ENCODE data around the gene BAMBI.

The BAMBI gene

DNA sequence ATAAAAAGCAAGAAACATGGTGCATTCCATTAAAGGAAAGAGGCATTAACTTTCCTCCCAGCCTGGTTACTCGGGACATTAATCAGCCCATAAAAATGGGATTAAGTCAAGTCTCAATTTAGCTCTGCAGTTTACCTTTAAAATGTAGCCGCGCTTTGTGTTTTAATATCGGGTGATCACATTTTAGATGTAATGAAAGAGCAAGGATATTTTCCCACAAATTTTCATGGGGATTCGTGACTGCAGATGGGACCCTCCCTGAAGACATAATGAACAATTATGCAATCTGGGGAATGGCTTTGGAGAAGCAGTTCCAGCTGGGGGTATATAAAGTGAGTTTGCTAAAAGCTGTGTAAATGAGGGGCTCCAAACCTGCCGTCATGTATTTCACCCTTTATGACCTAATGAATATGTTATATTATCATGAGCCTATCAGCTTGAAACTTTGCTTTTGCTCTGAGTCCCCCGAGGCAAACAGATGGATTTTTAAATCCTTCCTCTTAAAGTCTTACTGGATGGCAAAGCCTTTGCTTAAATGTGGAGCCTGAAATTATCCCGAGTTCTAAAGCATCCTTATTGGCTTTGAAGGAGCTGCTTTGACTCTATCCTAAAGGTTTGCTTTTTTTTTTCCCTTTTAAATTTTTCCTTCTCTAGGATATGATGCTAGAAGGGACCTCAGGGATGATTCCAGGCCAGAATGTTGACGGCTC lies 31.8 kb downstream of the BAMBI start:
- DNase-seq (ENCODE audit: low read depth) = no peak
- H3K4me3 ChIP-seq (ENCODE audit: low read depth, low read length) = no peak overlapping the region
- TF ChIP-seq, protein P1, sequence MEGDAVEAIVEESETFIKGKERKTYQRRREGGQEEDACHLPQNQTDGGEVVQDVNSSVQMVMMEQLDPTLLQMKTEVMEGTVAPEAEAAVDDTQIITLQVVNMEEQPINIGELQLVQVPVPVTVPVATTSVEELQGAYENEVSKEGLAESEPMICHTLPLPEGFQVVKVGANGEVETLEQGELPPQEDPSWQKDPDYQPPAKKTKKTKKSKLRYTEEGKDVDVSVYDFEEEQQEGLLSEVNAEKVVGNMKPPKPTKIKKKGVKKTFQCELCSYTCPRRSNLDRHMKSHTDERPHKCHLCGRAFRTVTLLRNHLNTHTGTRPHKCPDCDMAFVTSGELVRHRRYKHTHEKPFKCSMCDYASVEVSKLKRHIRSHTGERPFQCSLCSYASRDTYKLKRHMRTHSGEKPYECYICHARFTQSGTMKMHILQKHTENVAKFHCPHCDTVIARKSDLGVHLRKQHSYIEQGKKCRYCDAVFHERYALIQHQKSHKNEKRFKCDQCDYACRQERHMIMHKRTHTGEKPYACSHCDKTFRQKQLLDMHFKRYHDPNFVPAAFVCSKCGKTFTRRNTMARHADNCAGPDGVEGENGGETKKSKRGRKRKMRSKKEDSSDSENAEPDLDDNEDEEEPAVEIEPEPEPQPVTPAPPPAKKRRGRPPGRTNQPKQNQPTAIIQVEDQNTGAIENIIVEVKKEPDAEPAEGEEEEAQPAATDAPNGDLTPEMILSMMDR (IDR thresholded peaks at IDR 0.05; ENCODE audit: low read depth, low read length, missing control alignments) = no peak

DNA sequence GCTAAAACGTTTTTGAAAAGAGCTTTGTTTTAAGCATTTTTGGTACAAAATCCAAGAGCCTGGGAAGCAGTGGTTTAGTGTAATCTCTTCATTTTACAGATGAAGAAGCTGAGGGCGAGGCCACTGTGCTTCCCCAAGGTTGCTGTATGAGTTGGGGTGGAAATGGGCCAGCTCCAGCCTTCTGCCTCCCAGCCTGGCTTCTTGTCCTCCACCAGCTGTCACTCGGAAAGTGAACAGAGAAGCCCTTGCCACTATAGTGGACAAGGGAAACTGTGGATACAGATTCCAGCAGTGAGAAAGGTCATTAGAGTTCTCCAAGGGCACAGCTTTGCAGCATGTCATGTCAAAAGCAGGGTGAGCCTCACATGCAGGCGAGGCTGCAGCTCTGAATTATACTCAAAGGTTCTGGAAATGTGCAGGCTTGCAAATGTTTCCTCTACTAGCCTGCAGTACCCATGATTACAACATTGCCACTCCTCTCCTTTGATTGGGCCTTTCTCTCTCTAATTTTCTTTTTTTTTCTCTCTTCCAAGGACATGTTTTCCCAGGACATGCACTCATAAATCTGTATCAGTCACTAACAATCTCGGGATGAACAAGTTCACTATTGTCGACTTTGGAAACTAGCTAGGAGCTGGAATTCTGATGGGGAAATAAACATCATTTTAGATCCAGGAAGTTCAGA lies 33.0 kb downstream of the BAMBI start:
- no peak overlapping the region for H3K4me3 ChIP-seq (ENCODE audit: low read depth, low read length)
- TF ChIP-seq, protein P1 (IDR thresholded peaks at IDR 0.05; ENCODE audit: low read depth, low read length, missing control alignments) = no peak
- DNase-seq (ENCODE audit: low read depth) = no peak

DNA sequence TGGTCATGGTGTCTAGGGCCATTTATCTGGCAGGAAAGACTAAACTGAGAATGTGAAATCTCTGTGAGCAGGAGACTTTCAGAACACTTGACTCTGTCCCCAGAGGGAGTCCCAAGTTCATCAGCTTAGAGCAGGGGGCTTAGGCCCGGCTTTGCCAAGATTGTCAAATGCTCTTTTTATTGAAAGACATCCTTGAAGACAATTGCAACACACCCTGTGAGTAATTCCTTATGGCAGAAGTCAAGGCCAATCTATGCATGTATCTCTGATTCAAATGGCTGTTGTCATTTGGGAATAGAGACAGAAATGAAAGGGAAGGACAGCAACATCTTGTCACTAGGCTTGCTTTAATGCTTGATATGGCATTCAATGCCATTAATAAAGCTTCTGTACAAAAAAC lies 33.7 kb downstream of the BAMBI start:
- no peak overlapping the region for H3K4me3 ChIP-seq (ENCODE audit: low read depth, low read length)
- TF ChIP-seq, protein P1 (IDR thresholded peaks at IDR 0.05; ENCODE audit: low read depth, low read length, missing control alignments) = no peak
- no peak for DNase-seq (ENCODE audit: low read depth)

DNA sequence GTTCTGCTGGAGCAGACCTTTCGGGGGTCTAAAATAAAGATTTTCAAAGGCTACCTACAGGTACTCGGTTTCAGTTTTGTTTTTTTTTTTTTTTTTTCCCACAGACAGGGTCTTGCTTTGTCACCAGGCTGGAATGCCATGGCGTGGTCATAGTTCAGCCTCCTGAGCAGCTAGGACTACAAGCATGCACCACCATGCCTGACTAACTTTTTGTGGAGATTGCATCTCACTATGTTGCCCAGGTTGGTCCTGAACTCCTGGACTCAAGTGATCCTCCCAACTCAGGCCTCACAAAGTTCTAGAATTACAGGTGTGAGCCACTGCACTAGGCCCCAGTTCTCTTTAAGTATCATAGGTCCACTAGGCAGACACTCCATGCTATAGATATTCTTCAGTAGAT lies 34.5 kb downstream of the BAMBI start:
- H3K4me3 ChIP-seq (ENCODE audit: low read depth, low read length) = no peak overlapping the region
- DNase-seq (ENCODE audit: low read depth) = no peak
- TF ChIP-seq, protein P1 (IDR thresholded peaks at IDR 0.05; ENCODE audit: low read depth, low read length, missing control alignments) = no peak

DNA sequence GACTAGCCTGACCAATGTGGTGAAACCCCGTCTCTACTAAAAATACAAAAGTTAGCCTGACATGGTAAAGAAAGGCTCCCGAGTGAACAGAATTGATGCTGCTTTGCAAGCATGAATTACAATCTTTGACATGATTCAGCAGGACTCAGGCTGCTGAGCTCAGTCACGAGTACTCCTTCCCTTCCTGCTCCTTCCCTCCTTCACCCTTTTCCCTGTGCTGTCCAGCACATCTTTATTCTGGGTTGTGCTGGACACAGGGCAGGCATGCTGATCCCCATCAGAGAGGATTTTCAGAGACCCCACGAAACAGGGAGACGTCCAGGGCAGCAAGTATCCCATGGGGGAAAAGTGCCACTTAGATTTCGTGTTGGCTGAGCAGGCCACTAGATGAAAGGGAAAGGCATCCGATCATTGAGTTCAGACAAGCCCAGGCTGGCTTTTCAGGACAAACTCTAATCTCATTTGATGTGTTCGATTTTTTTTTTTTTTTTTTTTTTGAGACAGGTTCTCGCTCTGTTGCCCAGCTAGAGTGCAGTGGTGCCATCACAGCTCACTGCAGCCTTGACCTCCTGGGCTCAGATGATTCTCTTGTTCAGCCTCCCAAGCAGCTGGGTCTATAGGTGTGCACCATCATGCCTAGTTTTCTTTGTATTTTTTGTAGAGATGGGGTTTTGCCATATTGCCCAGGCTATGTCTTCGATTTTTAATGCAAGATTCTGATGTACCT lies 36.5 kb downstream of the BAMBI start:
- DNase-seq (ENCODE audit: low read depth) = no peak
- TF ChIP-seq, protein P1 (IDR thresholded peaks at IDR 0.05; ENCODE audit: low read depth, low read length, missing control alignments) = no peak
- no peak overlapping the region for H3K4me3 ChIP-seq (ENCODE audit: low read depth, low read length)

DNA sequence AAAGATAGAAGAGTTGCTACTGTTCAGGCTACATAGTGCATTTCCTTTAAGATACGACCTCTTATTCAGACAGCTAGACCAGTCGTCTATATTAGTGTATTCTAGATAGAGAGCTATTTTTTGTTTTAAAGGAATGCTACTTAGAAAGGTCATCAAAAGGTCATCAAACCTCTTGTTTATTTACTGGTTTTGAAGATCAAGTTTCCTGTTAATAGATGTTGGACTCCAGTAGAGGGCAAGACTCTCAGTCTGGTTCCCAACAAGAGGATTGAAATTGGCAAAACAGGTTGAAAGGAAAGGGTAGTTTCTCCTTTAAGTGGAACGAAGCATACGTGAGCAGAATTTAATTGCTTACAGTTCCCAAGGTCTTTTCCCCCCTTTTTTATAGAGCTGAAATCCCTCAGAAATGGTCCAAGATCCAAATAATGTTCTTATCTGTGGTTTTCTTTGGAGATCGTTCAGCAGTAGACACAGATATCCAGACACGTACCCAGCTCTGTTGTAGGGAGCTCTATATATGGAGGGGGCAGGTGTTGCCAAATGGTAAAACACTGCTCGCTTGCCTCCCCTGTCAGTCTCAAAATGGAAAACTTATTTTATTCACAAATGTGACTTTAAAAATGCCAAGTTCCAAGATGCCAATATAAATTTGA lies 37.2 kb downstream of the BAMBI start:
- DNase-seq (ENCODE audit: low read depth) = no peak
- H3K4me3 ChIP-seq (ENCODE audit: low read depth, low read length) = no peak overlapping the region
- TF ChIP-seq, protein P1 (IDR thresholded peaks at IDR 0.05; ENCODE audit: low read depth, low read length, missing control alignments) = no peak
